Panc1 (cell line): ENCODE measurements around the gene ZBTB43.

Source experiments
- POLR2AphosphoS5 ChIP-seq: IDR thresholded peaks from 2 replicates; pipeline ENCODE4 v1.6.1; 2012; ENCODE audit warnings: mild to moderate bottlenecking, low read depth, low read length, moderate library complexity
- TF ChIP-seq, protein P1 (sequence below): fragments of 450-650 bp; IDR thresholded peaks from 2 replicates; pipeline ENCODE4 v1.5.1; 2017; ENCODE audit warnings: mild to moderate bottlenecking

DNA sequence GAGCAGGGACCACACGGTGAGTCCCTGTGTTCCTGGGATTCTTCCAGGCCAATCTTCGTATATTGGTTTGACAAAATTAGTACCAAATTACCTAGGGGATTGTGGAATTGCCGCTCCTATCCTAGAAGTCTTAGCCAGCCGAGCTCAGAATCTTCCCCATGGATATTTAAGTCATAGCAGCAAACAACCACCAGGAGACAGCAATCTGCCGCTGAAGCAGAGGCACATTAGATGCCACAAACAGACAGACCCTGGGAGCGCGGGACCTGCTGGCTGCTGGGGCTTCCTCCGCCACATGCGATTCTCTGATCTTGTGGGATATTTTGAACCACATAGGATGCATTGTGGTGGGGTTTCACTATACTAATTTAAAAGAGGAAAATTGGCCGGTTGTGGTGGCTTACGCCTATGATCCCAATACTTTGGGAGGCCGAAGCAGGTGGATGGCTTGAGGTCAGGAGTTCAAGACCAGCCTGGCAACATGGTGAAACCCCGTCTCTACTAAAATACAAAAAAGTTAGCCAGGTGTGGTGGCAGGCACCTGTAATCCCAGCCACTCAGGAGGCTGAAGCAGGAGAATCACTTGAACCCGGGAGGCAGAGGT is 31.7 kb upstream of the ZBTB43 start:
- TF ChIP-seq, protein P1, sequence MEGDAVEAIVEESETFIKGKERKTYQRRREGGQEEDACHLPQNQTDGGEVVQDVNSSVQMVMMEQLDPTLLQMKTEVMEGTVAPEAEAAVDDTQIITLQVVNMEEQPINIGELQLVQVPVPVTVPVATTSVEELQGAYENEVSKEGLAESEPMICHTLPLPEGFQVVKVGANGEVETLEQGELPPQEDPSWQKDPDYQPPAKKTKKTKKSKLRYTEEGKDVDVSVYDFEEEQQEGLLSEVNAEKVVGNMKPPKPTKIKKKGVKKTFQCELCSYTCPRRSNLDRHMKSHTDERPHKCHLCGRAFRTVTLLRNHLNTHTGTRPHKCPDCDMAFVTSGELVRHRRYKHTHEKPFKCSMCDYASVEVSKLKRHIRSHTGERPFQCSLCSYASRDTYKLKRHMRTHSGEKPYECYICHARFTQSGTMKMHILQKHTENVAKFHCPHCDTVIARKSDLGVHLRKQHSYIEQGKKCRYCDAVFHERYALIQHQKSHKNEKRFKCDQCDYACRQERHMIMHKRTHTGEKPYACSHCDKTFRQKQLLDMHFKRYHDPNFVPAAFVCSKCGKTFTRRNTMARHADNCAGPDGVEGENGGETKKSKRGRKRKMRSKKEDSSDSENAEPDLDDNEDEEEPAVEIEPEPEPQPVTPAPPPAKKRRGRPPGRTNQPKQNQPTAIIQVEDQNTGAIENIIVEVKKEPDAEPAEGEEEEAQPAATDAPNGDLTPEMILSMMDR, result peak; percentile 73
- no peak for TF ChIP-seq POLR2AphosphoS5
